Mesenchymal stem cell (in vitro differentiated cells and primary cell): ENCODE measurements around the gene CSRNP2.

Experiments
- DNase-seq: peaks from one replicate; pipeline ENCODE4 v3.0.0-alpha.2; 2013
- H2AFZ ChIP-seq: one replicate; pipeline ENCODE4 v1.6.1; 2013; ENCODE audit warnings: low read depth, mild to moderate bottlenecking, control low read depth, inconsistent platforms, low read length, moderate library complexity
- H2AK5ac ChIP-seq: 2 replicates; pipeline ENCODE4 v1.6.1; 2013; ENCODE audit warnings: low read length, moderate library complexity, mild to moderate bottlenecking, inconsistent platforms; ENCODE audit not compliant: severe bottlenecking
- H2BK120ac ChIP-seq: one replicate; pipeline ENCODE4 v1.6.1; 2013; ENCODE audit warnings: low read depth, mild to moderate bottlenecking, inconsistent platforms, low read length, moderate library complexity
- H2BK12ac ChIP-seq, 2 experiments: one replicate each; pipeline ENCODE4 v1.6.1; 2013; ENCODE audit warnings: inconsistent platforms in 2 of 2, low read length in 2 of 2, mild to moderate bottlenecking in 2 of 2, moderate library complexity in 2 of 2, control low read depth in 1 of 2
- H2BK15ac ChIP-seq: one replicate; pipeline ENCODE4 v1.6.1; 2013; ENCODE audit warnings: mild to moderate bottlenecking, low read depth, inconsistent platforms; ENCODE audit not compliant: poor library complexity, severe bottlenecking
- H2BK5ac ChIP-seq: 2 replicates; pipeline ENCODE4 v1.6.1; 2013; ENCODE audit warnings: low read depth, mild to moderate bottlenecking, low read length, control low read depth, inconsistent platforms; ENCODE audit not compliant: poor library complexity, severe bottlenecking
- H3K14ac ChIP-seq, 2 experiments: one replicate each; pipeline ENCODE4 v1.6.1; 2013; ENCODE audit warnings: inconsistent platforms in 2 of 2, low read length in 2 of 2, control low read depth in 1 of 2, mild to moderate bottlenecking in 1 of 2, moderate library complexity in 1 of 2
- H3K18ac ChIP-seq, 2 experiments: one replicate each; pipeline ENCODE4 v1.6.1; 2013; ENCODE audit warnings: inconsistent platforms in 2 of 2, low read length in 2 of 2, control low read depth in 1 of 2, low read depth in 1 of 2, mild to moderate bottlenecking in 1 of 2
- H3K23ac ChIP-seq, 2 experiments: one replicate each; pipeline ENCODE4 v1.6.1; 2013; ENCODE audit warnings: inconsistent platforms in 2 of 2, low read length in 2 of 2, mild to moderate bottlenecking in 2 of 2, moderate library complexity in 2 of 2, control low read depth in 1 of 2
- H3K27ac ChIP-seq: 2 replicates; pipeline ENCODE4 v1.5.1; 2013; ENCODE audit warnings: mild to moderate bottlenecking, moderate library complexity, low read length, control low read depth, inconsistent platforms; ENCODE audit not compliant: poor library complexity, severe bottlenecking
- H3K27me3 ChIP-seq, 2 experiments: 2 replicates each; pipeline versions ENCODE4 v1.6.1 to v1.7.0; 2013; ENCODE audit warnings: low read length in 2 of 2, mild to moderate bottlenecking in 2 of 2, moderate library complexity in 2 of 2, control low read depth in 1 of 2, inconsistent platforms in 1 of 2; ENCODE audit not compliant: control insufficient read depth in 1 of 2, insufficient read depth in 1 of 2
- H3K36me3 ChIP-seq, 2 experiments: 2 replicates each; pipeline versions ENCODE4 v1.6.1 to v1.7.0; 2013; ENCODE audit warnings: low read length in 2 of 2, control low read depth in 1 of 2, inconsistent platforms in 1 of 2, low read depth in 1 of 2, mild to moderate bottlenecking in 1 of 2; ENCODE audit not compliant: insufficient read depth in 2 of 2, control insufficient read depth in 1 of 2
- H3K4ac ChIP-seq, 2 experiments: one replicate each; pipeline ENCODE4 v1.6.1; 2013; ENCODE audit warnings: inconsistent platforms in 2 of 2, low read length in 2 of 2, mild to moderate bottlenecking in 2 of 2, moderate library complexity in 2 of 2, control low read depth in 1 of 2, low read depth in 1 of 2
- H3K4me1 ChIP-seq: 2 replicates; pipeline ENCODE4 v1.6.1; 2013; ENCODE audit warnings: low read depth, low read length, control low read depth; ENCODE audit not compliant: control insufficient read depth, insufficient read depth
- H3K4me2 ChIP-seq: 2 replicates; pipeline ENCODE4 v1.6.1; 2013; ENCODE audit warnings: low read length, mild to moderate bottlenecking, inconsistent platforms; ENCODE audit not compliant: poor library complexity, severe bottlenecking
- H3K4me3 ChIP-seq, 2 experiments: 2 replicates each; pipeline versions ENCODE4 v1.5.1 to v1.7.0; 2013; ENCODE audit warnings: low read length in 2 of 2, mild to moderate bottlenecking in 2 of 2, control low read depth in 1 of 2, low read depth in 1 of 2; ENCODE audit not compliant: insufficient read depth in 1 of 2
- H3K79me1 ChIP-seq: replicated peaks from 2 replicates; pipeline ENCODE4 v1.6.1; 2013; ENCODE audit warnings: mild to moderate bottlenecking, control low read depth, low read length, inconsistent platforms; ENCODE audit not compliant: poor library complexity, severe bottlenecking
- H3K9ac ChIP-seq: 2 replicates; pipeline ENCODE4 v1.7.0; 2013; ENCODE audit warnings: mild to moderate bottlenecking, low read length, moderate library complexity
- H3K9me3 ChIP-seq: 2 replicates; pipeline ENCODE4 v1.7.0; 2013; ENCODE audit warnings: mild to moderate bottlenecking, low read length; ENCODE audit not compliant: control insufficient read depth
- H4K8ac ChIP-seq: one replicate; pipeline ENCODE4 v1.6.1; 2013; ENCODE audit warnings: inconsistent platforms, mild to moderate bottlenecking, low read length, moderate library complexity
- H4K91ac ChIP-seq: one replicate; pipeline ENCODE4 v1.6.1; 2013; ENCODE audit warnings: mild to moderate bottlenecking, low read length, inconsistent platforms
- WGBS: methylation state at CpG from one replicate; pipeline ENCODE4 v1.1.7; 2013; ENCODE audit warnings: mixed read lengths; 5-methylcytosine and 5-hydroxymethylcytosine counted together

Gene CSRNP2

DNA sequence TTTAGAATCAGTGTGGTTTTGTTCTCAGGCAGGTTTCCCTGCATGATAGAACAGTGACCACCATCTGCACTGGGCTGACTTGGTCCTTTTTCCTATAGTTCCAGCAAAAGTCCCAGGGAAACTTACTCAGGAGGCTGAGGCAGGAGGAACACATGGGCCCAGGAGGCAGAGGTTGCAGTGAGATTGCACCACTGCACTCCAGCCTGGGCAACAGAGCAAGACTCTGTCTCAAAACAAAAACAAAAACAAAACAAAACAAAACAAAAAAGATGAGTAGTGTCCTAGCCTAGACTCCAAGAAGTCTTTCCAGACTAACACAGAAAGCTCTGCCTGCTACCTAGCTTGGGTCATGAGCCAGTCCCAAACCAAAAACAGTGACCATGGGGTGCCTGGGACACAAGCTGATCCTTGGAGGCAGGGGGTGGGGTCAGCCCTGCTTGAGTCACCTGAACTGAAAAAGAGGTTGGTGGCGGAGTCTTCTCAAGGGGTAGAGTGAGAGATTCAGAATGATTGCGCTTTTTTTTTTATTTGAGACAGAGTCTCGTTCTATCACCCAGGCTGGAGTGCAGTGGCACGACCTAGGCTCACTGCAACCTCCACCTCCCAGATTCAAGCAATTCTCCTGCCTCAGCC lies 49.8 kb downstream of the CSRNP2 start:
- Histone ChIP-seq H3K36me3 (no peaks in the 10 kb centered on the region), H4K8ac (no peak overlapping the region), H2AK5ac (no peak overlapping the region), H2BK12ac (no peak overlapping the region), H3K4me2 (no peak overlapping the region), H3K9me3 (no peaks in the 10 kb centered on the region), H2BK120ac (no peak overlapping the region), H3K4ac (no peak overlapping the region), H3K23ac (no peak overlapping the region), H3K18ac (no peak overlapping the region), H3K14ac (no peak overlapping the region), H2AFZ (no peak overlapping the region), H3K9ac (no peak overlapping the region), H2BK5ac (no peak overlapping the region), H2BK15ac (no peak overlapping the region), H4K91ac (no peak overlapping the region), H3K79me1 (no peaks in the 10 kb centered on the region), H3K27ac (no peak overlapping the region), H3K27me3 (peaks cover 4 to 7% of the 10 kb centered on the region in 2 experiments), H3K4me1 (no peaks in the 10 kb centered on the region), H3K4me3 (no peak overlapping the region)
- WGBS: no CpG with 5 or more reads among the region's 4 CpGs
- no peak for DNase-seq

DNA sequence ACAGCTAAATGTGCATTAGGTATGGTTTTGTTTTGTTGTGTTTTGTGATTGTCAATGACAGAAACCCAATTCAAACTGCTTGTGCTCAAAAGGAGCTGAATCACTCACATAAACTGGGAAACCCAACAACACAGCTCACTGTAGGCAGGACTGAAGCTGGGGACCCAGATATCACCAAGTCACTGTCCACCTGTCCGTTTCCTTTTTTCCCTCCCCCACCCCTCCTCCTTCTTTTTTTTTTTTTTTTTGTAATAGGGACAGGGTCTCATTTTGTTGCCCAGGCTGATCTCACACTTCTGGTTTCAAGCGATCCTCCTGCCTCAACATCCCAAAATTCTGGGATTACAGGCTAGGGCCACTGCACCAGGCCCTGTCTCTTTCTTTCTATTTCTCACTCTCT lies 50.3 kb downstream of the CSRNP2 start:
- peaks cover 4 to 7% of the 10 kb centered on the region in 2 experiments for H3K27me3 ChIP-seq
- no peak overlapping the region for H2BK12ac ChIP-seq
- H2BK15ac ChIP-seq: no peak overlapping the region
- H2BK5ac ChIP-seq: no peak overlapping the region
- peaks cover 2% of the 10 kb centered on the region for H3K4me1 ChIP-seq
- no peaks in the 10 kb centered on the region for H3K9me3 ChIP-seq
- H3K79me1 ChIP-seq: no peaks in the 10 kb centered on the region
- no peak overlapping the region for H3K27ac ChIP-seq
- H3K4ac ChIP-seq: no peak overlapping the region
- H2AK5ac ChIP-seq: no peak overlapping the region
- H3K18ac ChIP-seq: no peak overlapping the region
- no peak overlapping the region for H2BK120ac ChIP-seq
- H3K4me3 ChIP-seq: no peak overlapping the region
- H3K4me2 ChIP-seq: no peak overlapping the region
- 100% methylated on average over 2 of the region's 2 CpGs for WGBS
- H4K91ac ChIP-seq: no peak overlapping the region
- H3K23ac ChIP-seq: no peak overlapping the region
- H3K9ac ChIP-seq: no peak overlapping the region
- no peak overlapping the region for H3K14ac ChIP-seq
- no peak overlapping the region for H2AFZ ChIP-seq
- H3K36me3 ChIP-seq: no peaks in the 10 kb centered on the region
- H4K8ac ChIP-seq: no peak overlapping the region
- no peak for DNase-seq

DNA sequence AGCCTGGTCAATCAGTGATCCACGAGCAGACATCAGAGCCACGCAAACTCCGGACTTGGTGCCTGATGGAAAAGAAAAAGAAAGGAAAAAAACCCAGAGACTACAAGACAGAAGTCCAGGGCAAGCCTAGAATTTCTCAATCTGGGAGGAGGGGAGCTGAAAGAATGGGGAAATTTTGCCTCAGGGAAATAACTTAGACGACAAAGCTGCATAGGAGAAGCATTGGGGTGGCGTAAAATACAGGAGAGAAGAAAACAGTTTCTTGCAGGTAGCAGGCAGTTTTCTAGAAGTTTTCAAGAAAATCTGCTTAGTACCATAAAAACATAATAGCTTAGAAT lies 54.6 kb downstream of the CSRNP2 start:
- 85% methylated on average over 5 of the region's 5 CpGs for WGBS
- Histone ChIP-seq H3K4me3 (peak overlapping the region in 1 of 2 experiments; percentile 43), H3K14ac (no peak overlapping the region), H3K9me3 (no peaks in the 10 kb centered on the region), H3K27me3 (peaks cover 4 to 7% of the 10 kb centered on the region in 2 experiments), H3K9ac (no peak overlapping the region), H3K79me1 (peaks cover 1% of the 10 kb centered on the region), H3K27ac (no peak overlapping the region), H2BK12ac (no peak overlapping the region), H3K23ac (no peak overlapping the region), H3K4ac (no peak overlapping the region), H2AFZ (no peak overlapping the region), H3K36me3 (no peaks in the 10 kb centered on the region), H2AK5ac (no peak overlapping the region), H3K4me2 (no peak overlapping the region), H4K8ac (no peak overlapping the region), H2BK120ac (no peak overlapping the region), H3K4me1 (peaks cover 9% of the 10 kb centered on the region), H2BK15ac (no peak overlapping the region), H4K91ac (no peak overlapping the region), H3K18ac (no peak overlapping the region), H2BK5ac (no peak overlapping the region)
- peak; percentile 26 for DNase-seq

DNA sequence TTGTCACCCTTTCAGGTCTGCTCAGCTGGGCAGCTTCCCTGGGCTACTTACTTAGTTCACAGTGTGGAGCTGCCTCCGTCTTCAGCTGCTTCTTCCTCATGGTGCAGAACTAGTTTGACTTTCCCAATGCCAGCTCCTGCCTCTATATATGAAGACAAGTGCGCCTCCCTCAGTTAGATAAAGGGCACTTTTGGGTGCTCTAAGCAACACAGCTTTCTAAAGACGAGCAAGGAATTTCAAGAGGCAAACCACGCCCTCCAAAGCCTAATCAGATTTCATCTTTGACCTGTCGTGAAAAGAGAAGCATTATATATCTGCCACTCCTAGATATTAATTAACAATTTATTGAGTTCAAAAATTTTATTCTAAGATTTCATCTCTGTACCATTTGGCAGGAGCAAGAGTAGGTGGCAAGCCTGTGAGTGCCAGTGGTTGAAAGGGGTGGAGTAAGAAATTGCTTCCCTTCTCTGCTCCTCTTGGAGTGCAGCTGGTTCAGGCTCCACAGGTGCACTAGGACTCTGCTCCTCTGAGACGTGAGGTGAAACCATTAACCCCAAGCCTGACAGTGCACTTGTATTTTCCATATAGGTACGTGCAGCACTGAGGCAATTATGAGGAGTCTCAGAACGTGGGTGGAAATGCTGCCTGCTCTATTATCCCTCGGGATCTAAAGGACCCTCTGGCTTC lies 55.1 kb downstream of the CSRNP2 start:
- peak; percentile 59 for DNase-seq
- H3K18ac ChIP-seq: no peak overlapping the region
- H3K27me3 ChIP-seq: peaks cover 4 to 7% of the 10 kb centered on the region in 2 experiments
- H2BK5ac ChIP-seq: no peak overlapping the region
- H3K79me1 ChIP-seq: peaks cover 1% of the 10 kb centered on the region
- no peak overlapping the region for H2BK120ac ChIP-seq
- H3K27ac ChIP-seq: no peak overlapping the region
- H3K14ac ChIP-seq: no peak overlapping the region
- no peak overlapping the region for H2AK5ac ChIP-seq
- 33% methylated on average over 7 of the region's 9 CpGs for WGBS
- H3K4me1 ChIP-seq: peaks cover 9% of the 10 kb centered on the region
- no peak overlapping the region for H2BK12ac ChIP-seq
- no peak overlapping the region for H4K8ac ChIP-seq
- H2AFZ ChIP-seq: no peak overlapping the region
- no peak overlapping the region for H3K23ac ChIP-seq
- H3K4me3 ChIP-seq: peak overlapping the region in 1 of 2 experiments; percentile 43
- no peaks in the 10 kb centered on the region for H3K9me3 ChIP-seq
- H3K36me3 ChIP-seq: no peaks in the 10 kb centered on the region
- H3K4me2 ChIP-seq: no peak overlapping the region
- H3K9ac ChIP-seq: no peak overlapping the region
- H4K91ac ChIP-seq: no peak overlapping the region
- no peak overlapping the region for H2BK15ac ChIP-seq
- no peak overlapping the region for H3K4ac ChIP-seq
